ENCODE data around the gene TFR2. TPM values are rescaled to one million over a fixed set of nuclear protein-coding genes. Genes with fewer than 3 reads are reported as not detected.

Gene TFR2
- total and polyA plus RNA-seq, 12 donors, result 0.20 to 0.58 (median 0.49) TPM; not detected in 7

DNA sequence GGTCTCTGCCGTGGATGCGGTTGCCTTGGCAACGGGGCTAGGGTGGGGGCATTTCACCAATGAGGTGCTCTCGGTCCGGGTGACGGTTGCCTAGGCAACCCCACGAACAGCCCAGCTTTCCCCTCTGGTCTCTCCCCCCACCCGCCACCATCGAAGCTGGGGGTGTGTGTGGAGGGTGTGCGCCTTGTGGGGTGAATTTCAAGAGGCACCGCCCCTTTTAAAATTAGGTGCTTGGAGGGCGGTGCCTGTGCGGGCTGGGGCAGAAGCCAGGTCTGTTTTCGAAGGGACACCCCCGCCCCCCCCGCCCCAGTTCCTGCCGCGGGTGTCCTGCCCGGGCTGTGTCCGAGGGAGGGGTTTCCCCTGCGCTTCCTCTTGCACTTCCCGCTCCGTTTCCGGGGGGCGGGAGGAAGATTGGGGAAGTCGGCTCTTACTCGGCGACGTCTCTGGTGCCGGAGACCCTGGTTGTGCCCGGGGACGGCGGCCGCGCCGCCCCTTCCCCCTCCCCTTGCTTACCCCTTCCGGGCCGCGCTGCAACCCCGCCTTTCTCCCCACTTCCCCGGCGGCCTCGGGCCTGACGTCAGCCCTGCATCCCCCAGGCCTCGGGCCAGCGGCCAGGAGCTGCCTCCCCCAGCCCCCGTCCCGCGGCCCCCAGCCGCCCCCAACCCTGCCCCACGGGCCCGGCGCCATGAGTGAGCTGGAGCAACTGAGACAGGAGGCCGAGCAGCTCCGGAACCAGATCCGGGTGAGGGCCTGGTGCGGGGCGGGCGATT lies 34.4 kb upstream of the TFR2 start:
- WGBS, 2 donors, result 2 to 3% methylated on average over 52 to 59 of the region's 59 CpGs
- H3K27me3 ChIP-seq, result no peaks in the 10 kb centered on the region
- ATAC-seq (peak; percentile 8 to 56 (median 36)), DNase-seq (peak; percentile 84 to 87)
- H3K4me1 ChIP-seq, result peaks cover 0 to 55% (median 23%) of the 10 kb centered on the region in 9 donors
- H3K36me3 ChIP-seq, result peaks cover 0 to 46% (median 29%) of the 10 kb centered on the region in 9 donors
- peak overlapping the region; percentile 78 to 100 (median 98) for H3K27ac ChIP-seq
- no peaks in the 10 kb centered on the region for H3K9me3 ChIP-seq
- H3K4me3 ChIP-seq, result peak overlapping the region; percentile 95 to 99 (median 96)
- TF ChIP-seq, protein P1, sequence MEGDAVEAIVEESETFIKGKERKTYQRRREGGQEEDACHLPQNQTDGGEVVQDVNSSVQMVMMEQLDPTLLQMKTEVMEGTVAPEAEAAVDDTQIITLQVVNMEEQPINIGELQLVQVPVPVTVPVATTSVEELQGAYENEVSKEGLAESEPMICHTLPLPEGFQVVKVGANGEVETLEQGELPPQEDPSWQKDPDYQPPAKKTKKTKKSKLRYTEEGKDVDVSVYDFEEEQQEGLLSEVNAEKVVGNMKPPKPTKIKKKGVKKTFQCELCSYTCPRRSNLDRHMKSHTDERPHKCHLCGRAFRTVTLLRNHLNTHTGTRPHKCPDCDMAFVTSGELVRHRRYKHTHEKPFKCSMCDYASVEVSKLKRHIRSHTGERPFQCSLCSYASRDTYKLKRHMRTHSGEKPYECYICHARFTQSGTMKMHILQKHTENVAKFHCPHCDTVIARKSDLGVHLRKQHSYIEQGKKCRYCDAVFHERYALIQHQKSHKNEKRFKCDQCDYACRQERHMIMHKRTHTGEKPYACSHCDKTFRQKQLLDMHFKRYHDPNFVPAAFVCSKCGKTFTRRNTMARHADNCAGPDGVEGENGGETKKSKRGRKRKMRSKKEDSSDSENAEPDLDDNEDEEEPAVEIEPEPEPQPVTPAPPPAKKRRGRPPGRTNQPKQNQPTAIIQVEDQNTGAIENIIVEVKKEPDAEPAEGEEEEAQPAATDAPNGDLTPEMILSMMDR (IDR thresholded peaks at IDR 0.05), result no peak
- intact Hi-C loops (cut with DNase I), result loop anchor here in 3 of 10 donors (2.0 to 10.0 kb wide), 4 partner anchors 15 to 243 kb away; partner anchors contain the start of genes MOSPD3 (in 1 of the 3) and TSC22D4 (in 1 of the 3)

DNA sequence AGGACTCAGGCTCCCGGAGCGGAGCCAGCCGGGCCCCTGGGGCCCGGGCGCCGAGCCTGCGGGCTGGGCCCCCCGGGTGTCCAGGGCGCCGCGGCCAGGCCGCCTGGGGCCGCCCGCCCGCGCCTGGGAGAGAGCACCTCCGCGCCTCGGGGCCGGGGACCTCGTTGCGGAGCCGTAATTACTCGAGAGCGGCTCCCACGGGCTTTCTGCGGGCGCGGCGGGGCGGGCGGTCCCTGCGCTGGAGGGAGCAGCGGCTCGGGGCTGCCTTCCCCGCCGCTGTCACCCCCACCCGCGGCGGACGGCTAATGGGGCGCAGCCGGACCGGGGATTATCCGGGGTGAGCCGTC lies 33.7 kb upstream of the TFR2 start:
- Histone ChIP-seq H3K4me3 (peak overlapping the region; percentile 95 to 99 (median 96)), H3K9me3 (no peaks in the 10 kb centered on the region), H3K4me1 (peaks cover 0 to 49% (median 23%) of the 10 kb centered on the region in 9 donors), H3K27me3 (no peaks in the 10 kb centered on the region), H3K36me3 (peaks cover 0 to 39% (median 29%) of the 10 kb centered on the region in 9 donors), H3K27ac (peak overlapping the region; percentile 78 to 100 (median 98))
- TF ChIP-seq, protein P1 (IDR thresholded peaks at IDR 0.05), result no peak
- WGBS, 2 donors, result 0% methylated on average over 39 to 46 of the region's 46 CpGs
- intact Hi-C loops (cut with DNase I), result loop anchor here in 3 of 10 donors (2.0 to 10.0 kb wide), 4 partner anchors 16 to 243 kb away; partner anchors contain the start of genes MOSPD3 (in 1 of the 3) and TSC22D4 (in 1 of the 3)
- DNase-seq (no peak), ATAC-seq (no peak)

DNA sequence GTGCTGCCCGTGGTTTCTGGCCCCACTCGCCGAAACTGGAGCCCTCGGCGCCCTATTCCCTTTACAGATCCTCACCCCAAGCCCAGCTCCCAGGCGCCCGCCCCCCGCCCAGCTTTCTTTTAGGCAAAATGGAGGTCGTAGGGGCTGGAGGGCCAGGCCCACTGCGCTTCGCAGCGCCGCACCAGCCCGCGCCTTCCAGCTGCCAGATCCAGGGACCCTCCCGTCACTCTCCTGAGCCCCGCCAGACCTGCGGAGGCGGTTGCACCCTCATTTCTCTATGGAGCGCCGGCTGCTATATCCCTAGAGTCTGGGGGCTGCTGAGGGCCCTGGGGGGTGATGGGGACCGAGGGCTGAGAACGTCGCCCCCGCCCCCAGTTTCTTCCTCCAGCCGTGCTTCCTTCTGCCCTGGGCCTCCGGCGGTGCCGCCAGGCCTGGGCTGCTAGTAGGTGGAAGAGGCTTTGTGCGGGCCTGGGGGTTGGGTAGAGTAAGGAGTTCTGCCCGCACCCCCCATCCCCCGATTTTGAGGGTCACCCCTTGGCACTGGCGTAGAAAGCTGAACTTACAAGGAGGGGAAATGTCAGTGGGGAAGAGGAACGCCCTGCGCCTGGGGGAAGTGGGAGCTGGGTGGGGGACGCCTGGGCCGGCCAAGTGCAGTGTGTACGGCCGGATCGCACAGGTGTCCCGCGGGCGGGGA lies 33.2 kb upstream of the TFR2 start:
- TF ChIP-seq, protein P1 (IDR thresholded peaks at IDR 0.05), result no peak
- DNase-seq, result peak in 1 of 2 donors; percentile 38
- ATAC-seq, result peak in 1 of 8 donors; percentile 1
- intact Hi-C loops (cut with DNase I), result loop anchor here in 5 of 10 donors (2.0 to 10.0 kb wide), 6 partner anchors 16 to 242 kb away; partner anchors contain the start of genes MOSPD3 (in 2 of the 5) and TSC22D4 (in 1 of the 5)
- WGBS, 2 donors, result 0 to 1% methylated on average over 43 of the region's 43 CpGs
- Histone ChIP-seq H3K4me3 (peak overlapping the region; percentile 95 to 99 (median 96)), H3K9me3 (no peaks in the 10 kb centered on the region), H3K27ac (peak overlapping the region; percentile 78 to 100 (median 98)), H3K36me3 (peaks cover 0 to 34% (median 29%) of the 10 kb centered on the region in 9 donors), H3K4me1 (peaks cover 0 to 44% (median 23%) of the 10 kb centered on the region in 9 donors), H3K27me3 (no peaks in the 10 kb centered on the region)

DNA sequence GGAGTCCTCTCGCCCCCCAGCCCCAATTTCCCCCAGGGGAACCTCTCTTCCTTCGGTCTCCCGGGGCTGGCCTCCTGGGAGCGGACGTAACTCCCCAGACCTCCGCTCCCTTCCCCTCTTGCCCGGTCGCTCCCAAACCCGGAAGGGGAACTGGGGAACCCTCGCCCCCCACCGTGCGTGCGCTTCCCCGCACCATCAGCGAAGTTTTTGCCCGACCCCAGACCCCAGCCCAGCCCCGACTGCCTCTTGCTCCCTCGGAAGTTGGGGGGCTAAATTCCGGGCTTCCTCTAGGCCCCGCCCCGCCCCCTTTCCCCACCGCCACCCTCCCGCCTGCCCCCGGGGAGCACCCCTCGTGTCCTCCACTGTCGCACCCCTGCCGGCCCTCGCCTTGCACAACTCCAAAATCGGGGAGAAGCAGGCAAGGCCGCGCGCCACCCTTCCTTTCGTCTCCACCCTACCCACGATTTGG lies 32.6 kb upstream of the TFR2 start:
- intact Hi-C loops (cut with DNase I), result loop anchor here in 5 of 10 donors (1.0 to 10.0 kb wide), 9 partner anchors 17 to 199 kb away; partner anchors contain the start of genes MOSPD3 (in 4 of the 5), FBXO24 (in 1 of the 5), LRCH4 (in 1 of the 5) and TSC22D4 (in 1 of the 5)
- peaks cover 0 to 28% (median 25%) of the 10 kb centered on the region in 9 donors for H3K36me3 ChIP-seq
- no peaks in the 10 kb centered on the region for H3K27me3 ChIP-seq
- DNase-seq (peak; percentile 59), ATAC-seq (peak in 2 of 8 donors; percentile 0)
- H3K9me3 ChIP-seq, result no peaks in the 10 kb centered on the region
- peaks cover 0 to 38% (median 23%) of the 10 kb centered on the region in 9 donors for H3K4me1 ChIP-seq
- peak overlapping the region; percentile 78 to 100 (median 98) for H3K27ac ChIP-seq
- H3K4me3 ChIP-seq, result peak overlapping the region; percentile 95 to 99 (median 96)
- TF ChIP-seq, protein P1 (IDR thresholded peaks at IDR 0.05), result no peak
- 0 to 1% methylated on average over 28 to 34 of the region's 34 CpGs for WGBS, 2 donors

Data from heart right ventricle (tissue), 16 donors.